Spleen (tissue), 7 donors: ENCODE data around the gene NINJ1.

ENCODE experiments used
- CTCF ChIP-seq, 11 experiments: fragments of 200-600 bp in 7 of 11; fragments of 450-650 bp in 4 of 11; sonication (generic) in 4 of 11; IDR thresholded peaks in 8 of 11; conservative IDR thresholded peaks in 3 of 11; 1 replicate in 7 of 11; 2 replicates in 4 of 11; pipeline versions ENCODE4 v1.4.0 to v1.8.0; 2016 to 2021; ENCODE audit warnings: antibody characterized with exemption in 11 of 11, inconsistent platforms in 4 of 11, mild to moderate bottlenecking in 1 of 11
- POLR2A ChIP-seq, 3 donors: fragments of 450-650 bp; IDR thresholded peaks; one replicate each; pipeline ENCODE4 v1.5.1; 2017; ENCODE audit warnings: antibody characterized with exemption in 3 of 3, mild to moderate bottlenecking in 1 of 3
- donor health status: DM: no; HTN: no; CAD: no; lungs with moderate emphysema.
- donor health status: DM: no; HTN: no; CAD: no.
- donor health status: DM: no; HTN: no; CAD: no.

DNA sequence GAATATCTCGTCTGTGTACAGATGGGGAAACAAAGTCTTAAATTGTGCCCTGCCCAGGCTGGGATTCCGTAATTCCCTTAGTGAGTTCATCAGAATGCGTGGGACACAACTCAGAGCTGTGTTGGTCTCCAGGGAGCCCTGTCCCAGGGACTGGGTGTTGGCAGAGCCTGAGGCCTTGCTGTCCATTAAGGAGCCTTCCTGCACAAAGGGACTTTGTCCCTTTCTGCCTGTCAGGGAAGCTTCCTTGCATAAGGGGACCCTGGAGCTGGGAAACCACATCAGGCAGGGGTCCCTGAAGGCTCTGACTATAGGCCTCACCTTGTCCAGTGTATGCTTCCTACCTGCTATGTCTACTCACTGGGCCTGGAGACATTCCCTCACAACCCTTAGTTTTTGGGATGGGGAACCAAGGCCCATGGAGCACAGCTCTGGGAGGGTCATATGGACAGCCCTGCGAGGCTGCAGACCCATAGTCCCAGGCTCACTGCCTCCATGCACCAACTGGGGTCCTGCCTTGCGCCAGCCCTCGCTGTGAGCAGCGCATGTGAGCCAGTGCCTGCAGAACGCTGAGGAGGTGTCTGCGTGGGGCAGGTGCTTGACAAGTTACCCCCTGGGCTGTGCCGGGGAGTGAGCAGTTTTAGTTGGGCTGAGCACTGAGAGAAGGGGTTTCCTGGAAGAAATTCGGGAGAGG lies 36.4 kb downstream of the NINJ1 start:
- TF ChIP-seq CTCF (IDR thresholded peaks at IDR 0.05 in 8 of 11, conservative IDR thresholded peaks at IDR 0.05 in 3 of 11): no peak
- no peak for TF ChIP-seq POLR2A (IDR thresholded peaks at IDR 0.05)
